GM12874 (cell line): ENCODE data around the gene FGF19.

Experiments used
- TF ChIP-seq, protein P1 (sequence below): IDR thresholded peaks from 2 replicates; pipeline ENCODE4 v1.5.1; 2011; ENCODE audit warnings: low read depth, mild to moderate bottlenecking, control low read depth, low read length, moderate library complexity; ENCODE audit not compliant: insufficient read depth

Gene FGF19

DNA sequence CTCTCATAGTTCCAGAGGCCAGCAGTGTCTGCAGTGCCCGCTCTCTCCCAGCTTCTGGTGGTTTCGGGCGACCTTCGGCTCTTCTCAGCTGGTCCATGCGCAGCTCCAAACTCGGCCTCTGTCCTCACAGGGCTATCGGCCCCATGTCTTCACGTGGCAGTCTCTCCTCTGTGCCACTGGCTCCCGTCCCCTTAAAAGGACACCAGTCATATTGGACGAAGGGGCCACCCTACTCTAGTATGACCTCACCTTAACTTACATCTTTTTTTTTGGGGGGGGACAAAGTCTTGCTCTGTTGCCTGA lies 42.5 kb downstream of the FGF19 start:
- TF ChIP-seq, protein P1, sequence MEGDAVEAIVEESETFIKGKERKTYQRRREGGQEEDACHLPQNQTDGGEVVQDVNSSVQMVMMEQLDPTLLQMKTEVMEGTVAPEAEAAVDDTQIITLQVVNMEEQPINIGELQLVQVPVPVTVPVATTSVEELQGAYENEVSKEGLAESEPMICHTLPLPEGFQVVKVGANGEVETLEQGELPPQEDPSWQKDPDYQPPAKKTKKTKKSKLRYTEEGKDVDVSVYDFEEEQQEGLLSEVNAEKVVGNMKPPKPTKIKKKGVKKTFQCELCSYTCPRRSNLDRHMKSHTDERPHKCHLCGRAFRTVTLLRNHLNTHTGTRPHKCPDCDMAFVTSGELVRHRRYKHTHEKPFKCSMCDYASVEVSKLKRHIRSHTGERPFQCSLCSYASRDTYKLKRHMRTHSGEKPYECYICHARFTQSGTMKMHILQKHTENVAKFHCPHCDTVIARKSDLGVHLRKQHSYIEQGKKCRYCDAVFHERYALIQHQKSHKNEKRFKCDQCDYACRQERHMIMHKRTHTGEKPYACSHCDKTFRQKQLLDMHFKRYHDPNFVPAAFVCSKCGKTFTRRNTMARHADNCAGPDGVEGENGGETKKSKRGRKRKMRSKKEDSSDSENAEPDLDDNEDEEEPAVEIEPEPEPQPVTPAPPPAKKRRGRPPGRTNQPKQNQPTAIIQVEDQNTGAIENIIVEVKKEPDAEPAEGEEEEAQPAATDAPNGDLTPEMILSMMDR: no peak

DNA sequence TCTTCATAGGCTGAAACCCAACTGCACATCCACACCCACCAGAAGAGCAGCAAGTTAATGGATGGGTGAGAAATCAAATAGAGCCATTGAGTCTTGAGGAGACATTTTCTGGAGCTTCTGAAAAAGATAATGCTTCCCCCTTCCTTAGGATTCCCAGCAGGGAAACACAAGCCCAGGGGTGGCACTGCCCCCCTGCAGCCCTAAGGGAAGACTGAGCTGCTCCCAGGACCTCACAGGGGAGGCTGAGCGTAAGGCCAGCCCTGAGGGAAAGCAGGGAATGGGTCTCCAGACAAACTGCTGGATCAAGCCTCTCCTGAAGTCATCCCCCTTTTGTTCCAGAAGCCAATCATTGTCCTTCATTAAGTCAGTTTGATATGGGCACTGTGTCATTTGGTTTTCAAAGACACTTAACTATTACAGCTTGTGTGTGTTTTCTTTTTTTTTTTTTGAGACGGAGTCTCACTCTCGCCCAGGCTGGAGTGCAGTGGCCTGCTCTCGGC lies 43.8 kb downstream of the FGF19 start:
- TF ChIP-seq, protein P1: no peak

DNA sequence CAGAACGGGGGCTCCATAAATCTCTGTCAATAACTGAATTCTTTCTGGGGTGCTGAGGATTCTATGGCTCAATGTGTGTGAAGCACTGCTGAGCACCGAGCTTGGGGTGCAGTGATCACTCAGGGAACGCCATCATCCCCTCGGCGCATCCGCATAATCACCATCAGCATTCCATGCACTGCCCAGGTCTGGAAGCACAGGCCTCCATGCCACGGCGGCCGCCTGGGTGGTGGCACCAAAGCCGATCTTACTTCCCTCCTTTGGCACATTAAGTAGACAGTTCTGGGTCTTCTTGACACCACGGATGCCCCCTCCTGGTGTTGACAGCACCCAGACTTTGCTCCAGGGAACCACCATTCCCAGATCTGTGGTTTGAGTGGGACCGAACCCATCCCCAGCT lies 44.2 kb downstream of the FGF19 start:
- TF ChIP-seq, protein P1: no peak

DNA sequence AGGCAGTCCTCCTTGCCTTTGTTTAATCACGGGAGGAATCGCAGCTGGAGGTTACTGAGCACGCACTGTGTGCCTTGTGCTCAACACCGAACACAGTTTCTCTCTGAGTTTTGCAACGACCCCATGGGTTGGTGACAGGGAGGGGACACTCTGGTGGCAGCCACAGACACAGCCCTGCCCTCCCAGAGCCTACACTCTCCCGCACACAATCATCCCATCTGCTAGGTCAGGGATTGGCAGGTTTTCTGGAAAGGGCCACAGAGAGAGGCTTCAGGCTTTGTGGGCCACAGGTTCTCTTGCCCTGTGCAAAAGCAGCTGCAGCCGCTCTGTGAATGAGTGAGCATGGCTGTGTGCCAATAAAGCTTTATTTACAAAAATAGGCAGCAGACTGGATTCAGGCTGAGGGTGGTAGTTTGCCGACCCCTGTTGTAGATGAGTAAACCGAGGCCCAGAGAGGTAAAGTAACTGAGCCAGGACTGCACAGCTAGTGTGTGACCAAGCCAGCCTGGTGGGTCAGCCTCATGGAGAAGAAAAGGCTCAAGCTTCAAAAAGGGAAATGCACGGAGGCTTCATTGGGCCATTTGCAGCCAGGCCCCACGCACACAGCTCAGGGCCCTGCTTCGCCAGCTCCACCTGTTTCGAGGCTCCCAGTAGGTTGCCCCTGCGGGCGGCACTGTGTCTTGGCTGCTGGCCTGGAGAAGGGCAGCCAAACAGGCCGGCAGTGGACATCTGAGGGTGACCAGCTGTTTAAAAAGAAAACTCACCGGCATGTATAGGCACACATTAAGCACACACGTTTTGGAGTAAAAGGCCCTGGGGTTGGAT lies 45.0 kb downstream of the FGF19 start:
- TF ChIP-seq, protein P1: no peak

DNA sequence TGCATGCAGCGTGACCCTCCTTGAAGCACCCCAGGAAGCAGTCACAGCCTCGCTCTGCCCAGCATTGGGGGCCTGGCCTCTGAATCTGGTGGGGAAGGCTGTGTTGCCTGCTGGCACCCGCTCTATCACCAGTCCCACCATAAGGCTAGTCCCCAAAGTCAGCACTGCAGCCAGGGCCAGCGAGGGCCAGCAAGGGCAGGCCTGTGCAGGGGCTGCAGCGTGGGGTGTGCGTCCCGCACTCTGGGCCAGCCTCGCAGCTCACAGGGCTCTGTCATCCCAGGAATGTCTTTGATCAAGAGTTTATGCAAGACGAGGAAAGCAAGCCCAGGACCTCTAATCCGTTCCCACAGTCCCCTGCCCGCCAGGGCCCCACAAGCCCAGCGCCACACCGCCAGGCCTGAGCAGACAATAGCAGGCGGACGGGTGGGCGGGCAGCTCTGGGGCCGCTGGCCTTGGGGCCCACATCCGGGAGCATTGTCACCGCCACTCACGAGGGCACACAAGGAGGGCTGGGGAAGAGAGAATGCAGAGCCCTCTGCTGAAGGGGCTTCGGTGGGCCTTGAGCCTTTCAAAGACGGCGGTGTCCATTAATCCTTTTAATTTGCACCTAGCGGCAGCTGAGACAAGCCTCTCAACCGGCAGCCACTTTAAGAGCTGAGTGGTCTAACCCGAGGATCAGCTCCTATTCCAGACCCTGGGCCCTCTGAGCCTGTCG lies 45.8 kb downstream of the FGF19 start:
- TF ChIP-seq, protein P1: no peak

DNA sequence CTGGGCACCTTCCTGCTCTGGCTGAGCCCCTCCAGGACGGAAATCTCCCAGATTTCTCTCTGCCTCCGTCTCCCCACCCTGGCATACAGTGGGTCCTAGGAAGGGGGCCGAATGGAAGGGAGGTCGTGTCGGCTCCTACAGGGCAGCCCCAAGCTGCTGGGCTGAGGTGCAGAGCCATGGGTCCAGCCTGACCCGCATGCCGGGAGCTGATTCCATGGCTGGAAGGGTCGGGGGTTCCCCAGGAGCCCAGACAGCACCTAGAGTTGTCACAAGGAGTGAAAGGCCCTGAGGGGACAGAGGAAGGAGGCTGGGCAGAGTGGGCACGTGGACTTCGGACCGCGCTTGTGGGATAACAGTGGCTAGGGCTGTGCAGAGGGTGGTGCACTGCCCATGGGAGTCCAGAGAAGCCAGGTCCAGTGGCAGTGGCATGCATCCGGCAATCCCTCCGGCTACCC lies 46.3 kb downstream of the FGF19 start:
- TF ChIP-seq, protein P1: no peak
